Breast epithelium (tissue), 4 donors: ENCODE measurements around the gene PRR27. TPM values are rescaled to one million over a fixed set of nuclear protein-coding genes. Genes with fewer than 3 reads are reported as not detected.

Experiments
- DNase-seq, 2 donors: peaks; one replicate each; pipeline ENCODE4 v3.0.0-alpha.2; 2019; ENCODE audit warnings: low spot score in 2 of 2
- H3K27ac ChIP-seq, 2 donors: fragments of 200-600 bp; sonication (generic) in 1 of 2; one replicate each; pipeline ENCODE4 v1.5.1; 2016 to 2019; ENCODE audit warnings: mild to moderate bottlenecking in 1 of 2
- H3K27me3 ChIP-seq, 2 donors: fragments of 200-600 bp; sonication (generic) in 1 of 2; one replicate each; pipeline versions ENCODE4 v1.5.1 to v1.6.0; 2017 to 2019; ENCODE audit warnings: control low read depth in 1 of 2, mild to moderate bottlenecking in 1 of 2
- H3K36me3 ChIP-seq: fragments of 200-600 bp; one replicate; pipeline ENCODE4 v1.5.1; 2019
- H3K4me1 ChIP-seq, 2 donors: fragments of 200-600 bp; sonication (generic); one replicate each; pipeline ENCODE4 v1.5.1; 2016 to 2019; ENCODE audit warnings: control low read depth in 1 of 2
- H3K4me3 ChIP-seq, 3 donors: fragments of 200-600 bp; sonication (generic); 1 replicate in 2 of 3; 2 replicates in 1 of 3; pipeline ENCODE4 v1.5.1; 2016 to 2019; ENCODE audit warnings: mild to moderate bottlenecking in 3 of 3, moderate library complexity in 2 of 3
- H3K9me3 ChIP-seq, 2 donors: fragments of 200-600 bp; sonication (generic) in 1 of 2; one replicate each; pipeline ENCODE4 v1.5.1; 2016 to 2019; ENCODE audit warnings: control low read depth in 1 of 2
- POLR2A ChIP-seq: fragments of 450-650 bp; IDR thresholded peaks from one replicate; pipeline ENCODE4 v1.6.1; 2016; ENCODE audit warnings: antibody characterized with exemption, mild to moderate bottlenecking, moderate library complexity
- POLR2AphosphoS5 ChIP-seq, 3 donors: sonication (generic); formaldehyde crosslinking; IDR thresholded peaks; one replicate each; pipeline ENCODE4 v1.6.1; 2017; ENCODE audit warnings: antibody characterized with exemption in 3 of 3
- intact Hi-C: fragments of 100-400 bp; cut with DNase I; formaldehyde crosslinking; loops from one replicate; pipeline ENCODE4 v1.15.1; 2023; ENCODE audit warnings: low total_unique reads
- total RNA-seq, 3 donors: library from RNA; depleted of rRNA; stranded (reverse); fragments of >200 nt; gene quantifications; one replicate each; pipeline ENCODE4 v1.1.0, GENCODE V29; 2016
- TF ChIP-seq, protein P1 (sequence below), 3 donors: fragments of 450-650 bp; IDR thresholded peaks; one replicate each; pipeline ENCODE4 v1.5.1; 2016 to 2017; ENCODE audit warnings: antibody characterized with exemption in 3 of 3, mild to moderate bottlenecking in 3 of 3, moderate library complexity in 3 of 3

The PRR27 gene
- total RNA-seq, 3 donors from 2014 or later: not detected

DNA sequence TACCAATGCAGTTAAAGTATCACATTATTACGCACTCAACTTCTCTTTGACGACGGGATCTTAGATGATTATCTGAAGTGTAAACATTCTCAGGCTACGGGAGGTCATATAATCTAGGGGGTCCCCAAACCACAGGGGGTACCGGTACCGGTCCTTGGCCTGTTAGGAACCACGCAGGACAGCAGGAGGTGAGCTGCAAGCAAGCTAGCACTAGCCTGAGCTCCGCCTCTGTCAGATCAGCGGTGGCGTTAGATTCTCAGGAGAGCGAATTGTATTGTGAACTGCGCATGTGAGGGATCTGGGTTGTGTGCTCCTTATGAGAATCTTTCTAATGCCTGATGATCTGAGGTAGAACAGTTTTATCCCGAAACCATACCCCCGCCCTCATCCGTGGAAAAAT is 20.6 kb upstream of the PRR27 start:
- H3K4me1 ChIP-seq: no peaks in the 10 kb centered on the region
- intact Hi-C loops: no loop called here
- H3K36me3 ChIP-seq: no peaks in the 10 kb centered on the region
- DNase-seq: no peak
- TF ChIP-seq POLR2AphosphoS5 (IDR thresholded peaks at IDR 0.05): no peak
- TF ChIP-seq, protein P1, sequence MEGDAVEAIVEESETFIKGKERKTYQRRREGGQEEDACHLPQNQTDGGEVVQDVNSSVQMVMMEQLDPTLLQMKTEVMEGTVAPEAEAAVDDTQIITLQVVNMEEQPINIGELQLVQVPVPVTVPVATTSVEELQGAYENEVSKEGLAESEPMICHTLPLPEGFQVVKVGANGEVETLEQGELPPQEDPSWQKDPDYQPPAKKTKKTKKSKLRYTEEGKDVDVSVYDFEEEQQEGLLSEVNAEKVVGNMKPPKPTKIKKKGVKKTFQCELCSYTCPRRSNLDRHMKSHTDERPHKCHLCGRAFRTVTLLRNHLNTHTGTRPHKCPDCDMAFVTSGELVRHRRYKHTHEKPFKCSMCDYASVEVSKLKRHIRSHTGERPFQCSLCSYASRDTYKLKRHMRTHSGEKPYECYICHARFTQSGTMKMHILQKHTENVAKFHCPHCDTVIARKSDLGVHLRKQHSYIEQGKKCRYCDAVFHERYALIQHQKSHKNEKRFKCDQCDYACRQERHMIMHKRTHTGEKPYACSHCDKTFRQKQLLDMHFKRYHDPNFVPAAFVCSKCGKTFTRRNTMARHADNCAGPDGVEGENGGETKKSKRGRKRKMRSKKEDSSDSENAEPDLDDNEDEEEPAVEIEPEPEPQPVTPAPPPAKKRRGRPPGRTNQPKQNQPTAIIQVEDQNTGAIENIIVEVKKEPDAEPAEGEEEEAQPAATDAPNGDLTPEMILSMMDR (IDR thresholded peaks at IDR 0.05): no peak
- H3K4me3 ChIP-seq: no peak overlapping the region
- no peak overlapping the region for H3K27ac ChIP-seq
- H3K9me3 ChIP-seq: no peaks in the 10 kb centered on the region
- H3K27me3 ChIP-seq: no peaks in the 10 kb centered on the region

DNA sequence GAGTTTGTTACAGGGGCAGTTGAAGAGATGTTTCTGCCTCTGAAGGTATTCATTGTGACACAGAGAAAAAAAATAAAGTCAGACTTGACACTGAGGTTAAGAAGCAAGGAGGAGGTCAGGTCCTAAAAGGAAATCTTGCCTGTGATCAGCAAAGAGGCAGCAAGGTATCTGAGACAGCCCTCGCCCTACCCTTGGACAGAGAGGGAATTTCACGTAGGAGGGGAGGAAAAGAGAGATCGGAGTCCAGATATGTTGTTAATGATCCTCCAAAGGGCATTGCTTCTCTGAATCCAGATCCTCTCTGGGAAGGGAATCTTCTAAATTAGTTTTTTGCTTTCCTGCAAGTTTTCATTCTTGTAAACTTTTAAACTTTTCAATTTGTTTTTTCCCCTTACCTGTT is 15.3 kb upstream of the PRR27 start:
- no peak overlapping the region for H3K4me3 ChIP-seq
- intact Hi-C loops: no loop called here
- H3K27ac ChIP-seq: no peak overlapping the region
- no peaks in the 10 kb centered on the region for H3K36me3 ChIP-seq
- H3K27me3 ChIP-seq: no peaks in the 10 kb centered on the region
- H3K4me1 ChIP-seq: no peaks in the 10 kb centered on the region
- no peak for DNase-seq
- TF ChIP-seq, protein P1 (IDR thresholded peaks at IDR 0.05): no peak
- TF ChIP-seq POLR2AphosphoS5 (IDR thresholded peaks at IDR 0.05): no peak
- no peak for TF ChIP-seq POLR2A
- H3K9me3 ChIP-seq: no peaks in the 10 kb centered on the region

DNA sequence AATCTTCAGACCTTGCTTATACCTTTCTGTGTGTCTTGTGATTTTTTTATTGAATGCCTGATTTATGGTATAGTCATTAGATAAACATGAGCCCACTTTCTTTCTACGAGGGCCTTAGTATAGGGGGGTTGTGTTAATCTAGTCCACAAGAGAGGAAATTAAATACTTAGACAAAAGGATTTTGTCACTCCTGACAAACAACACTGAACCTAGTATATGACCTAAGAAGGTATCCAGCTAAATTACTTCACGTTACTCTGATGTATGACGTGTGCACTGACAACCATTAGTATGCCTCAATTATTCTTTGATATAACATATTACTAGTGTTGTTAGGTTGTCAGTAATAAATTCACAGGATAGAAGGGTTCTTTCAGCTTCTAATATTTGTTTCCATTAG is 2.8 kb upstream of the PRR27 start:
- no peaks in the 10 kb centered on the region for H3K36me3 ChIP-seq
- no peaks in the 10 kb centered on the region for H3K27me3 ChIP-seq
- no peak for DNase-seq
- no peaks in the 10 kb centered on the region for H3K4me1 ChIP-seq
- no peak overlapping the region for H3K27ac ChIP-seq
- TF ChIP-seq, protein P1 (IDR thresholded peaks at IDR 0.05): no peak
- TF ChIP-seq POLR2A (no peak), POLR2AphosphoS5 (IDR thresholded peaks at IDR 0.05) (no peak)
- intact Hi-C loops: no loop called here
- no peaks in the 10 kb centered on the region for H3K9me3 ChIP-seq
- H3K4me3 ChIP-seq: no peak overlapping the region

DNA sequence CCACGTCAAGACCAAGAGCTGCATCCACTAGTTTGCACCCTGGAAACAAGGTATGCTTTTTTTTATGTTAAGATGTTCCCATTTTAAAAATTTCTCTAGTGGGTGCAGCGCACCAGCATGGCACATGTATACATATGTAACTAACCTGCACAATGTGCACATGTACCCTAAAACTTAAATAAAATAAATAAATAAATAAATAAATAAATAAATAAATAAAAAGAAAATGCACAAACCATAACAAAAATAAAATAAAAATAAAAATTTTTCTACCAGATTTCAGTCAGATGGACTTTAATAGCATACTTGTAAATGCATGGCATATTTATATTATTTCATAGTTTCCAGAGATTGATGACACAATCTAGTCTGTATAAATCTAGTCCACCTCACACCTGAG is 1.9 kb upstream of the PRR27 start:
- no peak for DNase-seq
- no peaks in the 10 kb centered on the region for H3K9me3 ChIP-seq
- no peaks in the 10 kb centered on the region for H3K4me1 ChIP-seq
- no peak overlapping the region for H3K4me3 ChIP-seq
- H3K27me3 ChIP-seq: no peaks in the 10 kb centered on the region
- intact Hi-C loops: no loop called here
- TF ChIP-seq, protein P1 (IDR thresholded peaks at IDR 0.05): no peak
- TF ChIP-seq POLR2A (no peak), POLR2AphosphoS5 (IDR thresholded peaks at IDR 0.05) (no peak)
- no peak overlapping the region for H3K27ac ChIP-seq
- H3K36me3 ChIP-seq: no peaks in the 10 kb centered on the region

DNA sequence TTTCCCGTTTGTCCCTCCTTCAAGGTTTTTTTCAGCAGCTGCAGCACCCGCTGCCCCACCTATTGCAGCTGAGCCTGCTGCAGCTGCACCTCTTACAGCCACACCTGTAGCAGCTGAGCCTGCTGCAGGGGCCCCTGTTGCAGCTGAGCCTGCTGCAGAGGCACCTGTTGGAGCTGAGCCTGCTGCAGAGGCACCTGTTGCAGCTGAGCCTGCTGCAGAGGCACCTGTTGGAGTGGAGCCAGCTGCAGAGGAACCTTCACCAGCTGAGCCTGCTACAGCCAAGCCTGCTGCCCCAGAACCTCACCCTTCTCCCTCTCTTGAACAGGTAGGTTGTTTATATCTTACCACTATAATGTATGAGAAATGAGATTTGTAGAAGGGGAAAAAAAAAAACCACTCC is 4.5 kb downstream of the PRR27 start:
- Histone ChIP-seq H3K36me3 (no peaks in the 10 kb centered on the region), H3K4me3 (no peak overlapping the region), H3K27me3 (no peaks in the 10 kb centered on the region), H3K27ac (no peak overlapping the region), H3K9me3 (no peaks in the 10 kb centered on the region), H3K4me1 (no peaks in the 10 kb centered on the region)
- intact Hi-C loops: no loop called here
- no peak for DNase-seq
- TF ChIP-seq, protein P1 (IDR thresholded peaks at IDR 0.05): no peak
- no peak for TF ChIP-seq POLR2A
- TF ChIP-seq POLR2AphosphoS5 (IDR thresholded peaks at IDR 0.05): no peak
